Sigmoid colon (tissue), 7 donors: Measurements from ENCODE around the gene TENM3. TPM values are rescaled to one million over a fixed set of nuclear protein-coding genes. Genes with fewer than 3 reads are reported as not detected.

ENCODE experiments used
- DNase-seq: peaks from one replicate; pipeline ENCODE4 v3.0.0-alpha.2; 2019
- H3K27ac ChIP-seq, 4 donors: fragments of 200-600 bp; sonication (generic); one replicate each; pipeline ENCODE4 v1.5.1; 2016 to 2019; ENCODE audit warnings: mild to moderate bottlenecking in 1 of 4
- H3K27me3 ChIP-seq, 3 donors: fragments of 200-600 bp; sonication (generic); one replicate each; pipeline ENCODE4 v1.5.1; 2019; ENCODE audit warnings: mild to moderate bottlenecking in 1 of 3
- H3K36me3 ChIP-seq, 4 donors: fragments of 200-600 bp; sonication (generic); one replicate each; pipeline ENCODE4 v1.5.1; 2016 to 2019
- H3K4me1 ChIP-seq, 4 donors: fragments of 200-600 bp; sonication (generic); one replicate each; pipeline ENCODE4 v1.5.1; 2017 to 2019
- H3K4me3 ChIP-seq, 4 donors: fragments of 200-600 bp; sonication (generic); one replicate each; pipeline ENCODE4 v1.5.1; 2017 to 2019; ENCODE audit warnings: mild to moderate bottlenecking in 2 of 4, moderate library complexity in 1 of 4
- H3K9me3 ChIP-seq, 4 donors: fragments of 200-600 bp in 3 of 4; sonication (generic) in 3 of 4; one replicate each; pipeline versions ENCODE4 v1.5.1 to v1.6.1; 2013 to 2019
- CTCF ChIP-seq, 4 experiments: fragments of 450-650 bp in 3 of 4; fragments of 200-600 bp in 1 of 4; IDR thresholded peaks; one replicate each; pipeline ENCODE4 v1.5.1; 2016 to 2019; ENCODE audit warnings: antibody characterized with exemption in 4 of 4, mild to moderate bottlenecking in 3 of 4, moderate library complexity in 2 of 4
- EP300 ChIP-seq, 4 donors: sonication (generic); formaldehyde crosslinking; IDR thresholded peaks; one replicate each; pipeline ENCODE4 v1.6.1; 2017; ENCODE audit warnings: antibody characterized with exemption in 4 of 4
- POLR2A ChIP-seq, 2 donors: fragments of 450-650 bp; IDR thresholded peaks; one replicate each; pipeline ENCODE4 v1.6.1; 2016; ENCODE audit warnings: antibody characterized with exemption in 2 of 2, mild to moderate bottlenecking in 2 of 2, moderate library complexity in 2 of 2
- POLR2AphosphoS5 ChIP-seq, 4 donors: sonication (generic); formaldehyde crosslinking; IDR thresholded peaks; one replicate each; pipeline ENCODE4 v1.6.1; 2017; ENCODE audit warnings: antibody characterized with exemption in 4 of 4
- WGBS, 2 donors: extraction: QIAGEN DNeasy Blood & Tissue Kit; methylation state at CpG; one replicate each; pipeline ENCODE4 v1.1.7; 2013; 5-methylcytosine and 5-hydroxymethylcytosine counted together
- intact Hi-C: fragments of 100-400 bp; cut with DNase I; formaldehyde crosslinking; loops from one replicate; pipeline ENCODE4 v1.15.1; 2023
- polyA plus RNA-seq, 3 donors: library from polyadenylated mRNA; stranded (reverse); fragments of 200-250 nt; gene quantifications; one replicate each; pipeline ENCODE4 v1.2.3, GENCODE V29; 2013
- total RNA-seq, 4 donors: library from RNA; depleted of rRNA; stranded (reverse); fragments of >200 nt; gene quantifications; one replicate each; pipeline ENCODE4 v1.1.0, GENCODE V29; 2016
- donor health status: healthy with polysubstance abuse.
- donor health status: Bipolar disorder and iron deficiency.
- donor health status: healthy.

The TENM3 gene
- total and polyA plus RNA-seq, 7 donors, result 0.60 to 82.3 (median 37.8) TPM; not detected in 1

DNA sequence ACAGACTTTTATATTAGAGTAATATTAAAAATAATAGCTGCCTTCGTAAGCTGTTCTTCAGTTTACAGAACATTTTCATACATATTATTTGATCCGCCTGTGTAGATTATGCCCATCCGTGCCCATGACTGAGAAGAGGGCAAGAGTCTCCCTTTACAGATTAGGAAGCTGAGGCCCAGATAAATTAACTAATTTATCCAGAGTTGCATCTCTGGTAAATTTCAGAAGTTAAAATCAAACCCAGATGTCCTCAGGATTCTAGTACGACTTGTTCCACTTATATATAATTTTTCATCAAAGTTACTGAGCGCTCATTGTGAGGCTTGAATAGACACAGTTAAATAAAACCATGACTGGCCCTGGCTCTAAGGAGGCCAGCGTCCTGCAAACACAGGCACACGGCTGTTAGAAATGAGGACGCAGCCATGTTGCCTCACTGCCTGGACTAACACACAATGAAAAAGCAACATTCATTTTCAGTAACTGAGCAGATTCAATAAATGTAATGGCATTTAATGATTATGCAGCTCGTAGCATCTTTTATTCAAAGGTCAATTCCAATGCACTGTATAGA, 148.0 kb downstream of the TENM3 start:
- Histone ChIP-seq H3K9me3 (no peaks in the 10 kb centered on the region), H3K27ac (no peak overlapping the region), H3K27me3 (no peaks in the 10 kb centered on the region), H3K4me1 (no peaks in the 10 kb centered on the region), H3K36me3 (no peaks in the 10 kb centered on the region), H3K4me3 (no peak overlapping the region)
- no peak for TF ChIP-seq EP300 (IDR thresholded peaks at IDR 0.05)
- no peak for TF ChIP-seq CTCF (IDR thresholded peaks at IDR 0.05)
- TF ChIP-seq POLR2A (IDR thresholded peaks at IDR 0.05), result no peak
- TF ChIP-seq POLR2AphosphoS5 (IDR thresholded peaks at IDR 0.05), result no peak
- 85 to 89% methylated on average over 9 of the region's 9 CpGs for WGBS, 2 donors
- DNase-seq, result no peak
- intact Hi-C loops, result no loop called here

DNA sequence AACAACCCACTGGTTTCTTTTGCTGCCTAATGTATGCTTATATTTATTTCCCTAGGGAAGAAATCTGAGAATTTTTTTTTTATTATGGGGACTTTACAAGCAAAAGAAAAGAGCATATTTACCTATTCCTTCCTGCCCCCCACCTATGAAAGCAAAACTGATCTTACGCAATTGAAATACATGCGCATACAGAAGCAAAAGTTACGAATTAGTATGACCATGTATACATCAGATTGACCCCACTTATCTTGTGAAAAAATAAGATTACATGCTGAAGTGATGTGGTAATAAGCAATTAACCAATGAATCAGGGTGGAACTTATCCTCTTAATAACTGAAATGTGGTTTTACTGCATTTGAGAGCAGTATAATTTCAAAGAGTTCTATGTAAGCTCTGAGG, 151.0 kb downstream of the TENM3 start:
- Histone ChIP-seq H3K4me1 (peaks cover 0 to 8% (median 5%) of the 10 kb centered on the region in 4 donors), H3K4me3 (no peak overlapping the region), H3K27ac (no peak overlapping the region), H3K27me3 (no peaks in the 10 kb centered on the region), H3K36me3 (no peaks in the 10 kb centered on the region), H3K9me3 (no peaks in the 10 kb centered on the region)
- 74 to 88% methylated on average over 3 of the region's 3 CpGs for WGBS, 2 donors
- no peak for DNase-seq
- TF ChIP-seq EP300 (IDR thresholded peaks at IDR 0.05) (no peak), CTCF (IDR thresholded peaks at IDR 0.05) (no peak), POLR2A (IDR thresholded peaks at IDR 0.05) (no peak), POLR2AphosphoS5 (IDR thresholded peaks at IDR 0.05) (no peak)
- intact Hi-C loops, result no loop called here

- Histone ChIP-seq H3K36me3 (no peaks in the 10 kb centered on the region), H3K9me3 (no peaks in the 10 kb centered on the region), H3K4me3 (no peak overlapping the region), H3K4me1 (peaks cover 0 to 18% (median 10%) of the 10 kb centered on the region in 4 donors), H3K27me3 (no peaks in the 10 kb centered on the region), H3K27ac (no peak overlapping the region)
- DNase-seq, result no peak
- intact Hi-C loops, result no loop called here
- WGBS, 2 donors, result 74 to 82% methylated on average over 1 of the region's 1 CpG
- TF ChIP-seq CTCF (IDR thresholded peaks at IDR 0.05) (no peak), POLR2A (IDR thresholded peaks at IDR 0.05) (no peak), POLR2AphosphoS5 (IDR thresholded peaks at IDR 0.05) (no peak), EP300 (IDR thresholded peaks at IDR 0.05) (no peak)
These were observed 156.9 kb downstream of the TENM3 start for GRCh38 chr4:182400081-182400480.

DNA sequence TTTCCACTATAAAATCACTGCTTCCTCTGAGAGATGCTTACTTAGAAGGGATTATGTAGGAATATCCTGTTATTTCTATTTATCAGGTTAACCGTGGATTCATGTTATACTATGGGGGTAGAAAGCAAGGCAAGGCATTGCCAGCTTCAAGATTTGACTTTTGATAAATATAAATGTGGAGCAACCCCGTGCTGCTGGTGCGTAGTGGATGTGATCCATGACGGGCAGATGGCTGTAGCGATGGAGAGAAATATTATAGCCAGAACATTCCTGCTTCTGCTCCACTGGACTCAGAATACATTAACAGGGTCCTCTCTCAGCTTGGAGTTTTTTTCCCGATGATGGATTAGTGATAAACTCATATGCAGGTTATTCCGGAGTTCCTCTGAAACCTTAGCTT, 157.6 kb downstream of the TENM3 start:
- Histone ChIP-seq H3K4me3 (no peak overlapping the region), H3K36me3 (no peaks in the 10 kb centered on the region), H3K27ac (no peak overlapping the region), H3K27me3 (no peaks in the 10 kb centered on the region), H3K9me3 (no peaks in the 10 kb centered on the region), H3K4me1 (peaks cover 0 to 18% (median 10%) of the 10 kb centered on the region in 4 donors)
- intact Hi-C loops, result no loop called here
- no peak for DNase-seq
- no peak for TF ChIP-seq POLR2AphosphoS5 (IDR thresholded peaks at IDR 0.05)
- 88 to 91% methylated on average over 7 of the region's 7 CpGs for WGBS, 2 donors

GRCh38 chr4:182404376-182404775, 161.2 kb downstream of the TENM3 start:
- Histone ChIP-seq H3K9me3 (no peaks in the 10 kb centered on the region), H3K36me3 (no peaks in the 10 kb centered on the region), H3K4me1 (peaks cover 0 to 9% (median 4%) of the 10 kb centered on the region in 4 donors), H3K27ac (no peak overlapping the region), H3K27me3 (no peaks in the 10 kb centered on the region), H3K4me3 (no peak overlapping the region)
- TF ChIP-seq POLR2AphosphoS5 (IDR thresholded peaks at IDR 0.05) (no peak), EP300 (IDR thresholded peaks at IDR 0.05) (no peak), CTCF (IDR thresholded peaks at IDR 0.05) (no peak), POLR2A (IDR thresholded peaks at IDR 0.05) (no peak)
- WGBS, 2 donors, result 85 to 90% methylated on average over 7 of the region's 7 CpGs
- intact Hi-C loops, result no loop called here
- no peak for DNase-seq
